Uterus (tissue), 4 donors: ENCODE measurements around the gene ASCL5. TPM values are rescaled to one million over a fixed set of nuclear protein-coding genes. Genes with fewer than 3 reads are reported as not detected.

Experiments used
- DNase-seq, 2 donors: peaks; one replicate each; pipeline ENCODE4 v3.0.0-alpha.2; 2019 to 2020
- H3K27ac ChIP-seq, 2 donors: fragments of 200-600 bp; sonication (generic); 1 replicate in 1 of 2; 2 replicates in 1 of 2; pipeline ENCODE4 v1.5.1; 2016 to 2018
- H3K27me3 ChIP-seq, 2 donors: fragments of 200-600 bp; sonication (generic); one replicate each; pipeline ENCODE4 v1.5.1; 2018 to 2019; ENCODE audit warnings: control low read depth in 1 of 2
- H3K36me3 ChIP-seq, 2 donors: fragments of 200-600 bp; sonication (generic); one replicate each; pipeline ENCODE4 v1.5.1; 2019; ENCODE audit warnings: control low read depth in 1 of 2
- H3K4me1 ChIP-seq, 2 donors: fragments of 200-600 bp; sonication (generic); one replicate each; pipeline ENCODE4 v1.5.1; 2018 to 2019; ENCODE audit warnings: control low read depth in 1 of 2
- H3K4me3 ChIP-seq, 2 donors: fragments of 200-600 bp; sonication (generic); 1 replicate in 1 of 2; 2 replicates in 1 of 2; pipeline ENCODE4 v1.5.1; 2018 to 2019; ENCODE audit warnings: mild to moderate bottlenecking in 1 of 2
- H3K9me3 ChIP-seq, 2 donors: fragments of 200-600 bp; sonication (generic); one replicate each; pipeline ENCODE4 v1.5.1; 2019; ENCODE audit warnings: control low read depth in 1 of 2
- CTCF ChIP-seq, 4 experiments: fragments of 200-600 bp in 2 of 4; fragments of 450-650 bp in 2 of 4; sonication (generic) in 2 of 4; IDR thresholded peaks; one replicate each; pipeline ENCODE4 v1.5.1; 2016 to 2019; ENCODE audit warnings: antibody characterized with exemption in 4 of 4, mild to moderate bottlenecking in 2 of 4, moderate library complexity in 1 of 4
- POLR2A ChIP-seq, 2 donors: fragments of 450-650 bp; IDR thresholded peaks; one replicate each; pipeline ENCODE4 v1.6.1; 2016; ENCODE audit warnings: antibody characterized with exemption in 2 of 2, mild to moderate bottlenecking in 1 of 2, moderate library complexity in 1 of 2
- intact Hi-C: fragments of 100-400 bp; cut with DNase I; formaldehyde crosslinking; loops from one replicate; pipeline ENCODE4 v1.15.1; 2023; ENCODE audit warnings: low total_unique reads
- total RNA-seq, 4 donors: library from RNA; depleted of rRNA in 3 of 4; stranded (reverse); fragments of >200 nt in 3 of 4; gene quantifications; one replicate each; pipeline versions ENCODE4 v1.1.0 to v1.2.4, GENCODE V29; 2014 to 2023
- donor health status: DM: yes; HTN: yes; CAD: no.

The ASCL5 gene
- total RNA-seq, 4 donors from 2014 or later: not detected

GRCh38 chr1:201083741-201084140 lies 43.2 kb downstream of the ASCL5 start:
- H3K4me1 ChIP-seq: no peaks in the 10 kb centered on the region

GRCh38 chr1:201080135-201080534 lies 46.8 kb downstream of the ASCL5 start:
- intact Hi-C loops: no loop called here
- Histone ChIP-seq H3K36me3 (no peaks in the 10 kb centered on the region), H3K4me3 (no peak overlapping the region), H3K27me3 (no peaks in the 10 kb centered on the region), H3K27ac (no peak overlapping the region), H3K4me1 (no peaks in the 10 kb centered on the region), H3K9me3 (no peaks in the 10 kb centered on the region)
- TF ChIP-seq POLR2A (IDR thresholded peaks at IDR 0.05): no peak
- no peak for TF ChIP-seq CTCF (IDR thresholded peaks at IDR 0.05)
- no peak for DNase-seq

More at GRCh38 chr1:201083741-201084140, 43.2 kb downstream of the ASCL5 start:
- DNase-seq: no peak
- intact Hi-C loops: no loop called here
- TF ChIP-seq CTCF (IDR thresholded peaks at IDR 0.05) (no peak), POLR2A (IDR thresholded peaks at IDR 0.05) (no peak)
- Histone ChIP-seq H3K4me3 (no peak overlapping the region), H3K36me3 (no peaks in the 10 kb centered on the region), H3K27ac (no peak overlapping the region), H3K9me3 (no peaks in the 10 kb centered on the region), H3K27me3 (no peaks in the 10 kb centered on the region)

GRCh38 chr1:201077736-201078135 lies 49.2 kb downstream of the ASCL5 start:
- Histone ChIP-seq H3K4me1 (no peaks in the 10 kb centered on the region), H3K27ac (no peak overlapping the region), H3K36me3 (no peaks in the 10 kb centered on the region), H3K9me3 (no peaks in the 10 kb centered on the region), H3K27me3 (no peaks in the 10 kb centered on the region), H3K4me3 (no peak overlapping the region)
- no peak for DNase-seq
- TF ChIP-seq POLR2A (IDR thresholded peaks at IDR 0.05): no peak
- TF ChIP-seq CTCF (IDR thresholded peaks at IDR 0.05): no peak
- intact Hi-C loops: no loop called here

- H3K36me3 ChIP-seq: no peaks in the 10 kb centered on the region
- H3K27ac ChIP-seq: no peak overlapping the region
- no peak for DNase-seq
- H3K27me3 ChIP-seq: no peaks in the 10 kb centered on the region
- no peaks in the 10 kb centered on the region for H3K9me3 ChIP-seq
- intact Hi-C loops: no loop called here
- no peak overlapping the region for H3K4me3 ChIP-seq
- H3K4me1 ChIP-seq: no peaks in the 10 kb centered on the region
- TF ChIP-seq POLR2A (IDR thresholded peaks at IDR 0.05) (no peak), CTCF (IDR thresholded peaks at IDR 0.05) (no peak)
Measured at GRCh38 chr1:201077116-201077515, 49.9 kb downstream of the ASCL5 start.

- intact Hi-C loops: no loop called here
- Histone ChIP-seq H3K4me1 (no peaks in the 10 kb centered on the region), H3K9me3 (no peaks in the 10 kb centered on the region), H3K27me3 (no peaks in the 10 kb centered on the region), H3K4me3 (no peak overlapping the region), H3K27ac (no peak overlapping the region), H3K36me3 (no peaks in the 10 kb centered on the region)
- no peak for DNase-seq
- no peak for TF ChIP-seq POLR2A (IDR thresholded peaks at IDR 0.05)
- no peak for TF ChIP-seq CTCF (IDR thresholded peaks at IDR 0.05)
Measured at GRCh38 chr1:201076092-201076491, 50.9 kb downstream of the ASCL5 start.
